Measurements from ENCODE around the gene DPPA5. TPM values are rescaled to one million over a fixed set of nuclear protein-coding genes. Genes with fewer than 3 reads are reported as not detected.

The DPPA5 gene
- polyA plus RNA-seq, 1 donor (not counting 4 experiments of a cell fraction or from before 2014, with no cell fraction given): not detected

- no peaks in the 10 kb centered on the region for H3K9me1 ChIP-seq (ENCODE audit: control insufficient read depth, extremely low read depth, insufficient read depth, low read length)
- no peak overlapping the region for H3K27ac ChIP-seq (ENCODE audit: control insufficient read depth, insufficient read depth, low read length)
- H2AFZ ChIP-seq (ENCODE audit: control insufficient read depth, low read length): no peak overlapping the region
- no peaks in the 10 kb centered on the region for H3K27me3 ChIP-seq (ENCODE audit: control insufficient read depth, extremely low read depth, insufficient read depth, low read length)
- H3K4me3 ChIP-seq (ENCODE audit: control insufficient read depth in 2 of 3, extremely low read depth in 1 of 3, insufficient read depth in 2 of 3, low read depth in 1 of 3, low read length in 3 of 3): no peak overlapping the region
- H3K4me2 ChIP-seq (ENCODE audit: control insufficient read depth, extremely low read depth, insufficient read depth, low read depth, low read length): no peak overlapping the region
- dilution Hi-C loops (cut with MboI; ENCODE audit: extremely low pct_ligation_motif_present, low sequenced_read_pairs): no loop called here
- no peak for FAIRE-seq
- H3K9ac ChIP-seq (ENCODE audit: control insufficient read depth, extremely low read depth, insufficient read depth, low read length): no peak overlapping the region
- H4K20me1 ChIP-seq (ENCODE audit: control insufficient read depth, extremely low read depth, insufficient read depth, low read length): no peaks in the 10 kb centered on the region
- H3K36me3 ChIP-seq (ENCODE audit: control insufficient read depth in 2 of 2, extremely low read depth in 1 of 2, insufficient read depth in 2 of 2, low read length in 2 of 2): no peaks in the 10 kb centered on the region
- DNase-seq (ENCODE audit: low read depth, low spot score): no peak
- no peaks in the 10 kb centered on the region for H3K79me2 ChIP-seq (ENCODE audit: control insufficient read depth, insufficient read depth, low read length)
- H3K9me3 ChIP-seq (ENCODE audit: control insufficient read depth, low read depth, low read length): no peaks in the 10 kb centered on the region
- TF ChIP-seq EZH2 (IDR thresholded peaks at IDR 0.05; ENCODE audit: low read length) (no peak), CTCF (optimal IDR thresholded peaks at IDR 0.05 in 1 of 3, IDR thresholded peaks at IDR 0.05 in 1 of 3, conservative IDR thresholded peaks at IDR 0.05 in 1 of 3; ENCODE audit: extremely low read depth in 1 of 3, insufficient read depth in 2 of 3, low read length in 3 of 3) (no peak)
- no peaks in the 10 kb centered on the region for H3K4me1 ChIP-seq (ENCODE audit: control insufficient read depth, extremely low read depth, insufficient read depth, low read length)
Observed at GRCh38 chr6:73377225-73377624, 23.1 kb upstream of the DPPA5 start.

- no peaks in the 10 kb centered on the region for H3K27me3 ChIP-seq (ENCODE audit: control insufficient read depth, extremely low read depth, insufficient read depth, low read length)
- TF ChIP-seq EZH2 (IDR thresholded peaks at IDR 0.05; ENCODE audit: low read length): no peak
- TF ChIP-seq CTCF (optimal IDR thresholded peaks at IDR 0.05 in 1 of 3, IDR thresholded peaks at IDR 0.05 in 1 of 3, conservative IDR thresholded peaks at IDR 0.05 in 1 of 3; ENCODE audit: extremely low read depth in 1 of 3, insufficient read depth in 2 of 3, low read length in 3 of 3): no peak
- H3K9me1 ChIP-seq (ENCODE audit: control insufficient read depth, extremely low read depth, insufficient read depth, low read length): no peaks in the 10 kb centered on the region
- dilution Hi-C loops (cut with MboI; ENCODE audit: extremely low pct_ligation_motif_present, low sequenced_read_pairs): no loop called here
- H3K79me2 ChIP-seq (ENCODE audit: control insufficient read depth, insufficient read depth, low read length): no peaks in the 10 kb centered on the region
- H3K4me2 ChIP-seq (ENCODE audit: control insufficient read depth, extremely low read depth, insufficient read depth, low read depth, low read length): no peak overlapping the region
- no peaks in the 10 kb centered on the region for H3K4me1 ChIP-seq (ENCODE audit: control insufficient read depth, extremely low read depth, insufficient read depth, low read length)
- no peaks in the 10 kb centered on the region for H4K20me1 ChIP-seq (ENCODE audit: control insufficient read depth, extremely low read depth, insufficient read depth, low read length)
- DNase-seq (ENCODE audit: low read depth, low spot score) (no peak), FAIRE-seq (no peak)
- H3K27ac ChIP-seq (ENCODE audit: control insufficient read depth, insufficient read depth, low read length): no peak overlapping the region
- no peak overlapping the region for H3K4me3 ChIP-seq (ENCODE audit: control insufficient read depth in 2 of 3, extremely low read depth in 1 of 3, insufficient read depth in 2 of 3, low read depth in 1 of 3, low read length in 3 of 3)
- no peaks in the 10 kb centered on the region for H3K36me3 ChIP-seq (ENCODE audit: control insufficient read depth in 2 of 2, extremely low read depth in 1 of 2, insufficient read depth in 2 of 2, low read length in 2 of 2)
- H2AFZ ChIP-seq (ENCODE audit: control insufficient read depth, low read length): no peak overlapping the region
- H3K9ac ChIP-seq (ENCODE audit: control insufficient read depth, extremely low read depth, insufficient read depth, low read length): no peak overlapping the region
- no peaks in the 10 kb centered on the region for H3K9me3 ChIP-seq (ENCODE audit: control insufficient read depth, low read depth, low read length)
Observed at GRCh38 chr6:73375216-73375615, 21.1 kb upstream of the DPPA5 start.

All from keratinocyte (primary cell).